Transverse colon (tissue), 4 donors: Measurements from ENCODE around the gene GPR148. TPM values are rescaled to one million over a fixed set of nuclear protein-coding genes. Genes with fewer than 3 reads are reported as not detected.

ENCODE experiments used
- DNase-seq: peaks from one replicate; pipeline ENCODE4 v3.0.0-alpha.2; 2019
- H3K27ac ChIP-seq, 4 donors: fragments of 200-600 bp; sonication (generic); 2 replicates each; pipeline ENCODE4 v1.5.1; 2016 to 2018; ENCODE audit warnings: inconsistent platforms in 4 of 4
- H3K27me3 ChIP-seq: fragments of 200-600 bp; sonication (generic); 2 replicates; pipeline ENCODE4 v1.5.1; 2017; ENCODE audit warnings: inconsistent platforms
- H3K36me3 ChIP-seq, 4 donors: fragments of 200-600 bp; sonication (generic); 2 replicates each; pipeline ENCODE4 v1.5.1; 2017 to 2019; ENCODE audit warnings: inconsistent platforms in 4 of 4
- H3K4me1 ChIP-seq, 4 donors: fragments of 200-600 bp; sonication (generic); 2 replicates each; pipeline ENCODE4 v1.5.1; 2017 to 2020; ENCODE audit warnings: inconsistent platforms in 4 of 4
- H3K4me3 ChIP-seq, 4 donors: fragments of 200-600 bp; sonication (generic); 1 replicate in 1 of 4; 2 replicates in 3 of 4; pipeline versions ENCODE4 v1.5.1 to v1.6.1; 2017 to 2019; ENCODE audit warnings: inconsistent platforms in 4 of 4
- H3K9me3 ChIP-seq, 2 donors: fragments of 200-600 bp; sonication (generic); 2 replicates each; pipeline ENCODE4 v1.5.1; 2017 to 2019; ENCODE audit warnings: inconsistent platforms in 2 of 2
- CTCF ChIP-seq, 5 experiments: fragments of 200-600 bp in 3 of 5; fragments of 450-650 bp in 2 of 5; sonication (generic) in 3 of 5; IDR thresholded peaks; 1 replicate in 2 of 5; 2 replicates in 3 of 5; pipeline ENCODE4 v1.5.1; 2016 to 2017; ENCODE audit warnings: antibody characterized with exemption in 5 of 5, inconsistent platforms in 3 of 5, mild to moderate bottlenecking in 2 of 5, moderate library complexity in 1 of 5
- EP300 ChIP-seq: sonication (generic); formaldehyde crosslinking; IDR thresholded peaks from one replicate; pipeline ENCODE4 v1.6.1; 2017; ENCODE audit warnings: antibody characterized with exemption, low read depth
- POLR2A ChIP-seq: fragments of 450-650 bp; IDR thresholded peaks from one replicate; pipeline ENCODE4 v1.6.1; 2016; ENCODE audit warnings: antibody characterized with exemption, mild to moderate bottlenecking, moderate library complexity
- POLR2AphosphoS5 ChIP-seq, 3 donors: sonication (generic); formaldehyde crosslinking; IDR thresholded peaks; one replicate each; pipeline ENCODE4 v1.6.1; 2016; ENCODE audit warnings: antibody characterized with exemption in 3 of 3
- WGBS, 2 donors: methylation state at CpG; one replicate each; pipeline ENCODE4 v1.1.5; 2018; ENCODE audit warnings: low coverage in 1 of 2; 5-methylcytosine and 5-hydroxymethylcytosine counted together
- in situ Hi-C, 4 donors: fragments of 200-750 bp; cut with MboI; loops; one replicate each; pipeline versions ENCODE4 v1.15.0 to v1.15.1; 2017; ENCODE audit warnings: low sequenced_read_pairs in 3 of 4, low pct_ligation_motif_present in 1 of 4, low pct_unique_long_range_greater_than_20kb in 1 of 4
- intact Hi-C: fragments of 100-400 bp; cut with DNase I; formaldehyde crosslinking; loops from one replicate; pipeline ENCODE4 v1.15.1; 2023; ENCODE audit warnings: low total_unique reads
- total RNA-seq, 4 donors: library from RNA; depleted of rRNA; stranded (reverse); fragments of >200 nt; gene quantifications; one replicate each; pipeline ENCODE4 v1.1.0, GENCODE V29; 2016

GPR148 gene
- total RNA-seq, 4 donors from 2014 or later = not detected

GRCh38 chr2:130756874-130757668, 28.2 kb downstream of the GPR148 start:
- Histone ChIP-seq H3K27me3 (peaks cover 49% of the 10 kb centered on the region), H3K4me1 (peaks cover 0 to 4% (median 0%) of the 10 kb centered on the region in 4 donors), H3K27ac (no peak overlapping the region), H3K9me3 (no peaks in the 10 kb centered on the region), H3K36me3 (no peaks in the 10 kb centered on the region), H3K4me3 (no peak overlapping the region)
- intact Hi-C loops (no loop called here), in situ Hi-C loops (no loop called here)
- no peak for TF ChIP-seq POLR2AphosphoS5 (IDR thresholded peaks at IDR 0.05)
- TF ChIP-seq POLR2A = no peak
- no peak for TF ChIP-seq CTCF (IDR thresholded peaks at IDR 0.05)
- TF ChIP-seq EP300 = no peak
- WGBS, 2 donors = 41 to 45% methylated on average over 8 to 16 of the region's 16 CpGs
- DNase-seq = no peak

GRCh38 chr2:130759906-130760753, 31.3 kb downstream of the GPR148 start:
- peaks cover 0 to 4% (median 0%) of the 10 kb centered on the region in 4 donors for H3K4me1 ChIP-seq
- peaks cover 28% of the 10 kb centered on the region for H3K27me3 ChIP-seq
- WGBS, 2 donors = 50 to 79% methylated on average over 2 to 10 of the region's 10 CpGs
- no peak for DNase-seq
- no peak overlapping the region for H3K27ac ChIP-seq
- in situ Hi-C loops = no loop called here
- intact Hi-C loops = no loop called here
- no peak overlapping the region for H3K4me3 ChIP-seq
- no peaks in the 10 kb centered on the region for H3K9me3 ChIP-seq
- H3K36me3 ChIP-seq = no peaks in the 10 kb centered on the region
- no peak for TF ChIP-seq EP300
- no peak for TF ChIP-seq POLR2A
- TF ChIP-seq CTCF (IDR thresholded peaks at IDR 0.05) = no peak
- no peak for TF ChIP-seq POLR2AphosphoS5 (IDR thresholded peaks at IDR 0.05)

GRCh38 chr2:130760754-130761751, 32.2 kb downstream of the GPR148 start:
- Histone ChIP-seq H3K27me3 (peaks cover 21% of the 10 kb centered on the region), H3K36me3 (no peaks in the 10 kb centered on the region), H3K4me3 (no peak overlapping the region), H3K4me1 (no peaks in the 10 kb centered on the region), H3K9me3 (no peaks in the 10 kb centered on the region), H3K27ac (no peak overlapping the region)
- in situ Hi-C loops = no loop called here
- intact Hi-C loops = no loop called here
- DNase-seq = no peak
- 75 to 77% methylated on average over 10 to 14 of the region's 14 CpGs for WGBS, 2 donors
- TF ChIP-seq CTCF (IDR thresholded peaks at IDR 0.05) = no peak
- TF ChIP-seq EP300 = no peak
- no peak for TF ChIP-seq POLR2A
- TF ChIP-seq POLR2AphosphoS5 (IDR thresholded peaks at IDR 0.05) = no peak
